ENCODE measurements around the gene EP400. TPM values are rescaled to one million over a fixed set of nuclear protein-coding genes. Genes with fewer than 3 reads are reported as not detected.
A peak's percentile ranks its signal among the peaks of the same experiment; 100 is the strongest.

The EP400 gene
- total RNA-seq, 4 donors from 2014 or later, result 20.5 to 33.7 (median 23.4) TPM

DNA sequence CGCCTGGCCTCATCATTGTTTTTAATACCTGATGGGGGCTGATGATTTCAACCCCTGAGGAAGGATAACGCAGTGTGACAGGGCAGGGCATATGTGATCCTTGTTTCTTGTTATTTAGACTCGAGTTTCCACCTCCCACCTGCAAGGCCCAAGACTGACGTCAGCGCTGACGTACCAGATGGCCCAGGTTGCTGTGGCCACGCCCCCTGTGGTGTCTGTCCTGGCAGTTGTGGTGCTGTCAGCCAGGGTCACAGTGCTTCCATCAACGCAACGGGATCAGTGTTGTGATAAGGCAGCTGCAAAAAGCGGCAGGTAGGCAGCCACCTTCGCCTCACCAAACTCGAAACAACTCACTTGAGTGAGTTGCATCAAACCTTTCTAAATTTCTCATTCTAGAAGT is 176.0 kb downstream of the EP400 start:
- TF ChIP-seq, protein P1, sequence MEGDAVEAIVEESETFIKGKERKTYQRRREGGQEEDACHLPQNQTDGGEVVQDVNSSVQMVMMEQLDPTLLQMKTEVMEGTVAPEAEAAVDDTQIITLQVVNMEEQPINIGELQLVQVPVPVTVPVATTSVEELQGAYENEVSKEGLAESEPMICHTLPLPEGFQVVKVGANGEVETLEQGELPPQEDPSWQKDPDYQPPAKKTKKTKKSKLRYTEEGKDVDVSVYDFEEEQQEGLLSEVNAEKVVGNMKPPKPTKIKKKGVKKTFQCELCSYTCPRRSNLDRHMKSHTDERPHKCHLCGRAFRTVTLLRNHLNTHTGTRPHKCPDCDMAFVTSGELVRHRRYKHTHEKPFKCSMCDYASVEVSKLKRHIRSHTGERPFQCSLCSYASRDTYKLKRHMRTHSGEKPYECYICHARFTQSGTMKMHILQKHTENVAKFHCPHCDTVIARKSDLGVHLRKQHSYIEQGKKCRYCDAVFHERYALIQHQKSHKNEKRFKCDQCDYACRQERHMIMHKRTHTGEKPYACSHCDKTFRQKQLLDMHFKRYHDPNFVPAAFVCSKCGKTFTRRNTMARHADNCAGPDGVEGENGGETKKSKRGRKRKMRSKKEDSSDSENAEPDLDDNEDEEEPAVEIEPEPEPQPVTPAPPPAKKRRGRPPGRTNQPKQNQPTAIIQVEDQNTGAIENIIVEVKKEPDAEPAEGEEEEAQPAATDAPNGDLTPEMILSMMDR (IDR thresholded peaks at IDR 0.05; ENCODE audit: low read depth), result no peak

DNA sequence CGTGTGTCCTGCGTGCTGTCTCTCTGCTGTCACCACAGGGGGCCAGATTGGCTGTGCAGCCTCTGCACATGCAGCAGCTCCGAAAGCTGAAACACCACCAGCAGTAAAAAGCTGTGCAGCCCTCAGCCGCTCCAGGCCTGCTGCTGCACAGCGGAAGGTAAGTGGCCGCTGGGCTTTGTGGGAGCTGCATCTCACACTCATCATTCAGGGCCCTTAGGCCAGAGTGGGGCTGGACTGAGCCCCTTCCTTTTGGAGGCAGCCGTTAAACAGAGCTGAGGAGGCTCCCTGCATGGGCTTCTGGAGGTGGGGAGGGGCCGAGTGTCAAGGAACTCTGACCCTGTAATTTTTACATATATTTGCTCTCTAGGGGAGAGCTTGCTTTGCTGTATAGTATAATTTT is 177.3 kb downstream of the EP400 start:
- TF ChIP-seq, protein P1 (IDR thresholded peaks at IDR 0.05; ENCODE audit: low read depth), result no peak

DNA sequence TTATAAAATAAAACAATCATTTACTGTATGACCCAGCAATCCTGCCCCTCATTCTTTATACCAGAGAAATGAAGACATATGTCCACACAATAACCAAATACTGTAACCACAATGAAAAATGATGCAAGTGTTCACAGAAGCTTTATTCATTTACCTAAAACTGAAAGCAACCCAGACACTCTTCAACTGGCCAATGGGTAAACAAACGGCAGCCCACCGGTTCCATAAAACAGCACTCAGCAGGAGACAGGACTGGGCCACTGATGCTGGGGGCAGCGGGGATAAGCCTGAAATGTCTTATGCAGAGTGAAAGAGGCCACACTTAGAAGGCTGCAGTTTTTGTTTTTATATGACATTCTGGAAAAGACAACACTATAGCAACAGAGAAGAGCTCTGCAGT is 179.3 kb downstream of the EP400 start:
- TF ChIP-seq, protein P1 (IDR thresholded peaks at IDR 0.05; ENCODE audit: low read depth), result no peak

DNA sequence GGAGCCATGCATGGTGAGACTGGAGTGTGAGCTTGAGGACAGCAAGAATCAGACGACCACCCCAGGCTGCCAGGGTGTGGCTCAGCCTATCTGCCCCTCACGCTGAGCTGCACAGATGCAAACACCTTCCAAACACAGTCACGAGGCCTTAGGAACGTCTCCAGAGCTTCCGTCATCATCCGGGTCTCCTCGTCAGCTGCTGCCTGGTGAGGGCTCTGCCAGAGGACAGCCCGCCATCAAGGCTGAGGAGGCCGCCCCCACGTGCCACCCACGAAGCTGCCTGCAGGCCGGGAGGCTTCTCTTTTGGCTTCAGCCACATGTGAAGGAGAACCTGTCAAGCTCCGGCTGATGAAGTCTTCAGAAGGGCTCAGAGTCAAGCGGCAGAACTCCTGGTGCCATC is 180.9 kb downstream of the EP400 start:
- TF ChIP-seq, protein P1 (IDR thresholded peaks at IDR 0.05; ENCODE audit: low read depth), result no peak

Small RNAs within 50 kb of the gene (small RNA-seq; reads per million reads assigned to genes)
- gene AC131009.3 (not detected), gene AC137590.2 (not detected), gene SNORA49 (9.7 reads per million, percentile 89 among the genes with 10 or more reads in this experiment)

Other genes with a start within 250 kb of the EP400 start
- gene SFSWAP, start 238.9 kb upstream of the EP400 start, total RNA-seq, result 10 to 100 TPM; 31.6 to 50.5 (median 42.0) TPM
- gene MMP17, start 121.5 kb upstream of the EP400 start, total RNA-seq, result 10 to 100 TPM in 3 of 4 donors, 1 to 10 TPM in 1; 4.6 to 15.4 (median 12.9) TPM
- 10 to 100 TPM; 10.9 to 35.8 (median 16.3) TPM for gene ULK1, start 55.3 kb upstream of the EP400 start, total RNA-seq
- 10 to 100 TPM in 3 of 4 donors, 1 to 10 TPM in 1; 8.2 to 23.4 (median 14.8) TPM for gene PUS1, start 20.7 kb upstream of the EP400 start, total RNA-seq
- gene DDX51, start 194.4 kb downstream of the EP400 start, total RNA-seq, result 10 to 100 TPM in 2 of 4 donors, 1 to 10 TPM in 2; 6.8 to 18.6 (median 9.5) TPM
- 10 to 100 TPM in 1 of 4 donors, 1 to 10 TPM in 3; 5.4 to 10.2 (median 7.5) TPM for gene NOC4L, start 194.5 kb downstream of the EP400 start, total RNA-seq